ENCODE data around the gene ASCL3.

ASCL3 gene

GRCh38 chr11:8932564-8933180 is 10.1 kb downstream of the ASCL3 start, which contains the start of gene C11orf16:
TSS of gene C11orf16 (minus strand) at chr11:8932947. CDS start at chr11:8932308, 639 bp downstream.
- H3K4me3 ChIP-seq (replicated peaks in 1 of 2; ENCODE audit: low read depth in 2 of 2, low read length in 2 of 2) = no peak within 1 kb of the TSS
- no peak for DNase-seq (ENCODE audit: low read depth in 2 of 2)
- TF ChIP-seq CTCF (IDR thresholded peaks at IDR 0.05; ENCODE audit: low read depth, low read length) = no peak

- no peak for DNase-seq (ENCODE audit: low read depth in 2 of 2)
- H3K4me3 ChIP-seq (replicated peaks in 1 of 2; ENCODE audit: low read depth in 2 of 2, low read length in 2 of 2) = no peak overlapping the region
- TF ChIP-seq CTCF (IDR thresholded peaks at IDR 0.05; ENCODE audit: low read depth, low read length) = no peak
Measured at GRCh38 chr11:8930456-8931175, 12.2 kb downstream of the ASCL3 start.

- TF ChIP-seq CTCF (IDR thresholded peaks at IDR 0.05; ENCODE audit: low read depth, low read length) = no peak
- DNase-seq (ENCODE audit: low read depth in 2 of 2) = no peak
Measured at GRCh38 chr11:8928981-8929615, 13.7 kb downstream of the ASCL3 start.

GRCh38 chr11:8928205-8928604 is 14.6 kb downstream of the ASCL3 start:
- H3K4me3 ChIP-seq (replicated peaks in 1 of 2; ENCODE audit: low read depth in 2 of 2, low read length in 2 of 2) = no peak overlapping the region

More at GRCh38 chr11:8928981-8929615, 13.7 kb downstream of the ASCL3 start:
- no peak overlapping the region for H3K4me3 ChIP-seq (replicated peaks in 1 of 2; ENCODE audit: low read depth in 2 of 2, low read length in 2 of 2)

GRCh38 chr11:8927233-8927632 is 15.6 kb downstream of the ASCL3 start:
- no peak for DNase-seq (ENCODE audit: low read depth in 2 of 2)
- no peak for TF ChIP-seq CTCF (IDR thresholded peaks at IDR 0.05; ENCODE audit: low read depth, low read length)
- no peak overlapping the region for H3K4me3 ChIP-seq (replicated peaks in 1 of 2; ENCODE audit: low read depth in 2 of 2, low read length in 2 of 2)

More at GRCh38 chr11:8928205-8928604, 14.6 kb downstream of the ASCL3 start:
- no peak for TF ChIP-seq CTCF (IDR thresholded peaks at IDR 0.05; ENCODE audit: low read depth, low read length)
- no peak for DNase-seq (ENCODE audit: low read depth in 2 of 2)

GRCh38 chr11:8926236-8926635 is 16.6 kb downstream of the ASCL3 start:
- H3K4me3 ChIP-seq (replicated peaks in 1 of 2; ENCODE audit: low read depth in 2 of 2, low read length in 2 of 2) = no peak overlapping the region
- TF ChIP-seq CTCF (IDR thresholded peaks at IDR 0.05; ENCODE audit: low read depth, low read length) = no peak
- no peak for DNase-seq (ENCODE audit: low read depth in 2 of 2)

Measured in cardiac fibroblast (primary cell).